Measurements from ENCODE around the gene RPRD2.

The RPRD2 gene

GRCh38 chr1:150407330-150407729 lies 43.4 kb downstream of the RPRD2 start:
- DNase-seq: no peak
- H3K9me3 ChIP-seq: no peaks in the 10 kb centered on the region
- TF ChIP-seq CTCF (IDR thresholded peaks at IDR 0.05): no peak
- no peaks in the 10 kb centered on the region for H3K27me3 ChIP-seq
- no peak overlapping the region for H3K4me3 ChIP-seq
- intact Hi-C loops (cut with DNase I; ENCODE audit: low total_unique reads): no loop called here
- H3K27ac ChIP-seq: no peak overlapping the region
- no peaks in the 10 kb centered on the region for H3K36me3 ChIP-seq
- peaks cover 0 to 22% (median 10%) of the 10 kb centered on the region in 4 donors for H3K4me1 ChIP-seq

- Histone ChIP-seq H3K4me3 (no peak overlapping the region), H3K27ac (no peak overlapping the region), H3K27me3 (no peaks in the 10 kb centered on the region), H3K4me1 (peaks cover 0 to 22% (median 10%) of the 10 kb centered on the region in 4 donors), H3K9me3 (no peaks in the 10 kb centered on the region), H3K36me3 (no peaks in the 10 kb centered on the region)
- intact Hi-C loops (cut with DNase I; ENCODE audit: low total_unique reads): no loop called here
- no peak for TF ChIP-seq CTCF (IDR thresholded peaks at IDR 0.05)
- no peak for DNase-seq
These were observed 44.9 kb downstream of the RPRD2 start for GRCh38 chr1:150408800-150409199.

GRCh38 chr1:150409504-150410362 lies 45.8 kb downstream of the RPRD2 start:
- Histone ChIP-seq H3K36me3 (no peaks in the 10 kb centered on the region), H3K4me3 (no peak overlapping the region), H3K27ac (no peak overlapping the region), H3K4me1 (peaks cover 0 to 22% (median 10%) of the 10 kb centered on the region in 4 donors), H3K9me3 (no peaks in the 10 kb centered on the region), H3K27me3 (no peaks in the 10 kb centered on the region)
- TF ChIP-seq CTCF (IDR thresholded peaks at IDR 0.05): no peak
- intact Hi-C loops (cut with DNase I; ENCODE audit: low total_unique reads): no loop called here
- no peak for DNase-seq

GRCh38 chr1:150410582-150411101 lies 46.7 kb downstream of the RPRD2 start:
- H3K4me1 ChIP-seq: peaks cover 0 to 20% (median 10%) of the 10 kb centered on the region in 4 donors
- no peak for TF ChIP-seq CTCF (IDR thresholded peaks at IDR 0.05)
- DNase-seq: no peak
- intact Hi-C loops (cut with DNase I; ENCODE audit: low total_unique reads): no loop called here
- H3K27ac ChIP-seq: no peak overlapping the region
- no peaks in the 10 kb centered on the region for H3K9me3 ChIP-seq
- H3K27me3 ChIP-seq: no peaks in the 10 kb centered on the region
- H3K4me3 ChIP-seq: no peak overlapping the region
- H3K36me3 ChIP-seq: no peaks in the 10 kb centered on the region

- no peak for TF ChIP-seq CTCF (IDR thresholded peaks at IDR 0.05)
- H3K4me3 ChIP-seq: no peak overlapping the region
- peaks cover 7 to 16% (median 9%) of the 10 kb centered on the region in 3 donors for H3K36me3 ChIP-seq
- H3K9me3 ChIP-seq: no peaks in the 10 kb centered on the region
- no peak overlapping the region for H3K27ac ChIP-seq
- no peak for DNase-seq
- intact Hi-C loops (cut with DNase I; ENCODE audit: low total_unique reads): no loop called here
- peaks cover 0 to 8% (median 2%) of the 10 kb centered on the region in 4 donors for H3K4me1 ChIP-seq
- H3K27me3 ChIP-seq: no peaks in the 10 kb centered on the region
These were observed 50.6 kb downstream of the RPRD2 start for GRCh38 chr1:150414592-150414991.
